Prostate gland (tissue), 2 donors: ENCODE results near the gene MICALL2.

Experiments
- CTCF ChIP-seq, 4 experiments: fragments of 200-600 bp in 2 of 4; fragments of 450-650 bp in 2 of 4; sonication (generic) in 2 of 4; IDR thresholded peaks; 1 replicate in 3 of 4; 2 replicates in 1 of 4; pipeline ENCODE4 v1.5.1; 2016 to 2019; ENCODE audit warnings: antibody characterized with exemption in 4 of 4, mild to moderate bottlenecking in 2 of 4, moderate library complexity in 2 of 4
- POLR2A ChIP-seq: fragments of 450-650 bp; IDR thresholded peaks from one replicate; pipeline ENCODE4 v1.6.1; 2016; ENCODE audit warnings: antibody characterized with exemption, mild to moderate bottlenecking
- POLR2AphosphoS5 ChIP-seq: sonication (generic); formaldehyde crosslinking; IDR thresholded peaks from one replicate; pipeline ENCODE4 v1.6.1; 2017; ENCODE audit warnings: antibody characterized with exemption

GRCh38 chr7:1502845-1503244 is 43.6 kb upstream of the MICALL2 start:
- no peak for TF ChIP-seq POLR2AphosphoS5
- TF ChIP-seq CTCF (IDR thresholded peaks at IDR 0.05) = no peak
- no peak for TF ChIP-seq POLR2A
